ENCODE results near the gene LRRC74A. TPM values are rescaled to one million over a fixed set of nuclear protein-coding genes. Genes with fewer than 3 reads are reported as not detected.

LRRC74A gene
- total and polyA plus RNA-seq, 2 experiments from 2014 or later: not detected

DNA sequence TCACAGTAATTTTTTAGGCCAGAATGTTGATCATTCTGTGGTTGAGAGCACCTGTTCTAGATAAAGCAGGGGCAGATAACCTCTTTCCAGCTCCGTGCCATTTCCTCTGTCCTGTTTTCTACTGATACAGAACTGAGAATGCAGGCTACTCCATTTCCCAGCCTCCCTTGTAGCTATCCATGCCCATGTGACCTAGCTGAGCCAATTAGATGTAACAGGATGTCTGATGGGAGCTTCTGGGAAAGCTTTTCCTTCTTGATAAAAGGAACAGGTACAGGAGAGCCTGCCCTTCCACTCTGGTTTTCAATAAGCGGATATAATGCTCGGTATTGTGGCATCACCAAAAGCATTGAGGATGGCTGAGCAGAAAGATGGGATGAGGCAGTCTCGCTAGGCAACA, 54.2 kb downstream of the LRRC74A start:
- H4K20me1 ChIP-seq (replicated peaks; ENCODE audit: insufficient read depth): no peaks in the 10 kb centered on the region
- H3K9me3 Mint-ChIP-seq: peaks cover 7% of the 10 kb centered on the region; the same call in 2 of the 3 replicates
- H3K4me3 ChIP-seq: no peak overlapping the region
- no peak overlapping the region for H3K27ac Mint-ChIP-seq
- peaks cover 3% of the 10 kb centered on the region; the same call in 2 of the 3 replicates for H3K4me1 Mint-ChIP-seq
- H3K36me3 Mint-ChIP-seq (ENCODE audit: low read depth): no peaks in the 10 kb centered on the region
- H3K4me2 ChIP-seq: no peak overlapping the region
- H3K27me3 ChIP-seq (ENCODE audit: insufficient read depth): no peaks in the 10 kb centered on the region
- H3K36me3 ChIP-seq (ENCODE audit: insufficient read depth): no peaks in the 10 kb centered on the region
- H3K79me2 ChIP-seq (replicated peaks; ENCODE audit: insufficient read depth): no peaks in the 10 kb centered on the region
- ATAC-seq (no peak), DNase-seq (ENCODE audit: low spot score) (no peak)
- no peak overlapping the region for H2AFZ ChIP-seq
- TF ChIP-seq POLR2AphosphoS5 (IDR thresholded peaks at IDR 0.05; ENCODE audit: low read depth): no peak
- TF ChIP-seq EZH2 (IDR thresholded peaks at IDR 0.05; ENCODE audit: low read depth, unreplicated experiment): no peak
- no peak for TF ChIP-seq ZNF331 (CRISPR knock-in tag; IDR thresholded peaks at IDR 0.05; ENCODE audit: low read depth)
- TF ChIP-seq, protein P1, sequence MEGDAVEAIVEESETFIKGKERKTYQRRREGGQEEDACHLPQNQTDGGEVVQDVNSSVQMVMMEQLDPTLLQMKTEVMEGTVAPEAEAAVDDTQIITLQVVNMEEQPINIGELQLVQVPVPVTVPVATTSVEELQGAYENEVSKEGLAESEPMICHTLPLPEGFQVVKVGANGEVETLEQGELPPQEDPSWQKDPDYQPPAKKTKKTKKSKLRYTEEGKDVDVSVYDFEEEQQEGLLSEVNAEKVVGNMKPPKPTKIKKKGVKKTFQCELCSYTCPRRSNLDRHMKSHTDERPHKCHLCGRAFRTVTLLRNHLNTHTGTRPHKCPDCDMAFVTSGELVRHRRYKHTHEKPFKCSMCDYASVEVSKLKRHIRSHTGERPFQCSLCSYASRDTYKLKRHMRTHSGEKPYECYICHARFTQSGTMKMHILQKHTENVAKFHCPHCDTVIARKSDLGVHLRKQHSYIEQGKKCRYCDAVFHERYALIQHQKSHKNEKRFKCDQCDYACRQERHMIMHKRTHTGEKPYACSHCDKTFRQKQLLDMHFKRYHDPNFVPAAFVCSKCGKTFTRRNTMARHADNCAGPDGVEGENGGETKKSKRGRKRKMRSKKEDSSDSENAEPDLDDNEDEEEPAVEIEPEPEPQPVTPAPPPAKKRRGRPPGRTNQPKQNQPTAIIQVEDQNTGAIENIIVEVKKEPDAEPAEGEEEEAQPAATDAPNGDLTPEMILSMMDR (conservative IDR thresholded peaks at IDR 0.05; ENCODE audit: low read depth in 2 of 2): no peak
- no peak for TF ChIP-seq JUNB (IDR thresholded peaks at IDR 0.05; ENCODE audit: unreplicated experiment)
- no peak for TF ChIP-seq ZNF462 (CRISPR knock-in tag; IDR thresholded peaks at IDR 0.05)
- no peak for TF ChIP-seq CREB1 (CRISPR knock-in tag; IDR thresholded peaks at IDR 0.05; ENCODE audit: low read depth)
- H3K27me3 Mint-ChIP-seq (ENCODE audit: insufficient read depth, low read depth, poor library complexity): peaks cover 4% of the 10 kb centered on the region
- no peak overlapping the region for H3K4me3 Mint-ChIP-seq
- H3K9me2 ChIP-seq (ENCODE audit: insufficient read depth): no peaks in the 10 kb centered on the region
- H3F3A ChIP-seq (replicated peaks; ENCODE audit: low read depth): no peaks in the 10 kb centered on the region
- 0 out of 2 replicates have a peak, but pooled peaks cover 6% of the 10 kb centered on the region for H3K4me1 ChIP-seq (ENCODE audit: insufficient read depth)
- H3K27ac ChIP-seq (ENCODE audit: low read depth): no peak overlapping the region
